ENCODE data around the gene MSANTD1.

MSANTD1 gene

DNA sequence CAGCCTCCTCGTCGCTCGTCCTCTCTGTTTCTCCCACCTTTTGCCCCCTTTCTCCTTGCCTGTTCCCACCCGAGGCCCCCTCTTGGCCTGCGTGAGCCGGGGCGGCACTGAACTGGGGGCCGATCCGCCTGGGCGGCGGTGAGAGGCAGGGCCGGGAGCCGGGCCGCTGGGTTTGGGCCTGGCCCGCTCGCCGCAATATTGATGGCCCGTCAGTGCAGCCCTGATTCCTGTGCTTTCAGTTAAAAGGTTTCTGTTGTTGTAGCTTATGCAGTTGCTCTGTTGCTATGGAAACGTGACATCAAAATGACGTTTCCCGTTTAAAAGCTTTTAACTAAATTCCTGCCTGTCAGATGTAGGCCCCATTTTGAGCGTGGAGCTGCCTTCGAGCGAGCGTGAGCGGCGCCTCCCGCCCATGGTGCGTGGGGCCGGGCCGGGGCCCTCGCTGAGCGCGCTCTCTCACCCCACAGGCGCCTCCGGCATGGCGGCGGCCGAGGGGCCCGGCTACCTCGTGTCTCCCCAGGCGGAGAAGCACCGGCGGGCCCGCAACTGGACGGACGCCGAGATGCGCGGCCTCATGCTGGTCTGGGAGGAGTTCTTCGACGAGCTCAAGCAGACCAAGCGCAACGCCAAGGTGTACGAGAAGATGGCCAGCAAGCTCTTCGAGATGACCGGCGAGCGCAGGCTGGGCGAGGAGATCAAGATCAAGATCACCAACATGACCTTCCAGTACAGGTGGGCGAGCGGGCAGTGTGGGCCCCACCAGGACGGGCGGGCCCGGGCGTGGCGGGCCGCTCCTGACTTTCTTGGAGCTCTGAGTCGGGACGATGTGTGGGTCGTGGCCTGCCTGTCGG, at the start of gene MSANTD1:
Gene MSANTD1, plus strand, starts transcription at position 349 of the 851 bp plus-strand sequence. Its CDS starts 64 bp downstream, at position 413.
- DNase-seq (ENCODE audit: low spot score) = peak; percentile 59
- H3K4me3 ChIP-seq (ENCODE audit: severe bottlenecking) = no peak within 1 kb of the TSS
- H3K36me3 ChIP-seq (ENCODE audit: low read depth) = no peaks in the 10 kb centered on the region
- no peaks in the 10 kb centered on the region for H3K27me3 ChIP-seq (ENCODE audit: insufficient read depth, poor library complexity, severe bottlenecking)
- H3K4me1 ChIP-seq (ENCODE audit: insufficient read depth, poor library complexity, severe bottlenecking) = no peaks in the 10 kb centered on the region
- H3K9me3 ChIP-seq (ENCODE audit: severe bottlenecking) = no peaks in the 10 kb centered on the region
- no peak for ATAC-seq (ENCODE audit: low read depth)
- H3K27ac ChIP-seq (ENCODE audit: poor library complexity, severe bottlenecking) = no peak within 1 kb of the TSS
- TF ChIP-seq CTCF (IDR thresholded peaks at IDR 0.05; ENCODE audit: poor library complexity, severe bottlenecking) = no peak

GRCh38 chr4:3199653-3200422, 49.1 kb upstream of the MSANTD1 start:
- no peak overlapping the region for H3K27ac ChIP-seq (ENCODE audit: poor library complexity, severe bottlenecking)
- no peak for TF ChIP-seq CTCF (IDR thresholded peaks at IDR 0.05; ENCODE audit: poor library complexity, severe bottlenecking)
- no peak overlapping the region for H3K4me3 ChIP-seq (ENCODE audit: severe bottlenecking)
- H3K4me1 ChIP-seq (ENCODE audit: insufficient read depth, poor library complexity, severe bottlenecking) = no peaks in the 10 kb centered on the region
- ATAC-seq (ENCODE audit: low read depth) (no peak), DNase-seq (ENCODE audit: low spot score) (no peak)
- H3K9me3 ChIP-seq (ENCODE audit: severe bottlenecking) = no peaks in the 10 kb centered on the region
- no peaks in the 10 kb centered on the region for H3K27me3 ChIP-seq (ENCODE audit: insufficient read depth, poor library complexity, severe bottlenecking)
- peaks cover 14% of the 10 kb centered on the region for H3K36me3 ChIP-seq (ENCODE audit: low read depth)

DNA sequence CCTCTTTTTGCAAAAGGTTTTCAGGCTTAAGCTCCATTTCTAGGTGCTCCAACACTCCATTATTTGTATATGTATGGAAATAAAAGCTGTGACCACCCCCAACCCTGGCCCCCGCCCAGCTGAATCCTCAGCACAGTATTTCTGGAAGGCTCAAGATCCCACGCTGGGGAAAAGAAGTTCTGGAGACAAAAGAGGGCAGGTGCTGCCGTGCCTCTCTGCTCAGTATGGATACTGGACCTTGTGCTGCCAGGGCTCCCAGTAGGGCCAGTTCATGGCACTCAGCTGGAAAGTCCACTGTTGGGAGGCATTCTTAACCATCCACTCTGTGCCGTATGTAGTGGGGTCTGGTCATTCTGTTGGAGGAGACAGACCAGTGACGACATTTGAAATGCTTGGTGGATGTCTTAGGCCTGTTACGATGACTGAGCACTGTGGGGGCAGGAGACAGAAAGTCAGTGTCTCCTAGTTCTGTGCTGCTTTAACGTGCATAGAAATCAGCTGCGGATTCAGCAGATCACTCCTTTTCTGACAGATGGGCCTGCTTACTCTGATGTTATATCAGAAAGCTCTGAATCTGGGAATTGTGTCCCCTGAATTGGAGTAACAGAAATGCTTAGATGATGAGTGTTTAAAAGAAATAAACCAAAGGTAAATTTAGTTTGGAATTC, 48.4 kb upstream of the MSANTD1 start:
- Histone ChIP-seq H3K9me3 (ENCODE audit: severe bottlenecking) (no peaks in the 10 kb centered on the region), H3K36me3 (ENCODE audit: low read depth) (peaks cover 20% of the 10 kb centered on the region), H3K27ac (ENCODE audit: poor library complexity, severe bottlenecking) (no peak overlapping the region), H3K4me1 (ENCODE audit: insufficient read depth, poor library complexity, severe bottlenecking) (no peaks in the 10 kb centered on the region), H3K4me3 (ENCODE audit: severe bottlenecking) (no peak overlapping the region), H3K27me3 (ENCODE audit: insufficient read depth, poor library complexity, severe bottlenecking) (no peaks in the 10 kb centered on the region)
- no peak for DNase-seq (ENCODE audit: low spot score)
- no peak for TF ChIP-seq CTCF (IDR thresholded peaks at IDR 0.05; ENCODE audit: poor library complexity, severe bottlenecking)
- no peak for ATAC-seq (ENCODE audit: low read depth)

DNA sequence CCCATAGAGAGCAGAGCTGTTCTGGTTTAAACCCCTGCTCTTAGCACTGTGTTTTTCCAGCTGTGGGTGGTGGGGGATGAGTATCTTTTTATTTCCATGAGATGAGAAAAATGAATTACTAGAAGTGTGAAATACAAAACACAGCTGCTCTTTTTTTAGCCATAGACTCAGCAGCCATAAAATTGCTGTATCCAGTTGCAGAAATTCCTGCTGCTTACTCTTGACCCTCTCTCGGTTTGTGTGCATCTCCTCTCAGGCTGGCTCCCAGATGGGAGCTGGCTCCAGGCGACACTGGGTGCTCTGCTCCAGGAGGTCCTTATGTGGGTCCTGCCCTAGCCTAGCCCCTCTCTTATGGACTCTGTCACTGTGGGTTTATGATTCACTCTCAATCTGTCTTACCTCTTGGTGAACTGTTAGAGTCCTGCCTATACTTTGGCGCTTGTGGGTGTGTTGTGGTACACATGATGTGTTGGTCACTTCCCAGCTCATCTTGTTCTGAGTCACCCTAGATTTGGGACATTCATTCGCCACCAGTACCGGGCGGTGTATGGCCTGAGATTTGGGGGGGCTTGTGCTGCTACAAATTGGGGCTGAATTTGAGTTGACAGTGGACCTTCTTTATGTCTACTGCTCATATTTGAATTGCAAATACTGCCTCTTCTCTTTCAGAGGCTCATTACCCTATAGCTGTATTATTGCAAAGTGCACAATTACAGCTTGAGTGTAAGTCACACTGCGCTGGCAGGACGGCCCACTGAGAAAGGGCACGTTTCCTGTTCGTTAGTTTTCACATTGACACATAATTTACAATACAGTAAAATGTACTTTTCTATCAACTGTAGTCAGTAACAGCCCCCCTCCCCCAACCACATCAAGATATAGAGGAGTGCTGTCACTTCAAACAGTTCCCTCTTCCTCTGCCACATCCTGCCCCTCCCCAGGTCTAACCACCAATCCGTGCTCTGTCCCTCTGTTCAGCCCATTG, 46.9 kb upstream of the MSANTD1 start:
- no peak for TF ChIP-seq CTCF (IDR thresholded peaks at IDR 0.05; ENCODE audit: poor library complexity, severe bottlenecking)
- Histone ChIP-seq H3K9me3 (ENCODE audit: severe bottlenecking) (no peaks in the 10 kb centered on the region), H3K36me3 (ENCODE audit: low read depth) (peaks cover 35% of the 10 kb centered on the region), H3K27ac (ENCODE audit: poor library complexity, severe bottlenecking) (no peak overlapping the region), H3K27me3 (ENCODE audit: insufficient read depth, poor library complexity, severe bottlenecking) (no peaks in the 10 kb centered on the region), H3K4me1 (ENCODE audit: insufficient read depth, poor library complexity, severe bottlenecking) (no peaks in the 10 kb centered on the region), H3K4me3 (ENCODE audit: severe bottlenecking) (no peak overlapping the region)
- ATAC-seq (ENCODE audit: low read depth) (no peak), DNase-seq (ENCODE audit: low spot score) (no peak)

All from RWPE2 (cell line).